GM04504 (cell line): ENCODE data around the gene FHOD3.

Experiments
- DNase-seq: peaks from one replicate; pipeline ENCODE4 v3.0.0-alpha.2; 2012; ENCODE audit warnings: low read depth

Gene FHOD3

GRCh38 chr18:36522509-36522908, 225.0 kb downstream of the FHOD3 start:
- no peak for DNase-seq

- DNase-seq = no peak
Observed at GRCh38 chr18:36525913-36526312, 228.4 kb downstream of the FHOD3 start.

- no peak for DNase-seq
Observed at GRCh38 chr18:36526611-36527010, 229.1 kb downstream of the FHOD3 start.

- no peak for DNase-seq
Observed at GRCh38 chr18:36527051-36527450, 229.5 kb downstream of the FHOD3 start.

GRCh38 chr18:36527740-36528455, 230.4 kb downstream of the FHOD3 start:
- no peak for DNase-seq

GRCh38 chr18:36529747-36530146, 232.2 kb downstream of the FHOD3 start:
- no peak for DNase-seq

GRCh38 chr18:36530676-36531405, 233.3 kb downstream of the FHOD3 start:
- DNase-seq = no peak

- DNase-seq = no peak
Observed at GRCh38 chr18:36531636-36532035, 234.1 kb downstream of the FHOD3 start.

GRCh38 chr18:36532394-36532793, 234.9 kb downstream of the FHOD3 start:
- DNase-seq = peak; percentile 60

- no peak for DNase-seq
Observed at GRCh38 chr18:36532815-36533214, 235.3 kb downstream of the FHOD3 start.

- DNase-seq = no peak
Observed at GRCh38 chr18:36533446-36534153, 236.1 kb downstream of the FHOD3 start.

GRCh38 chr18:36534154-36534688, 236.7 kb downstream of the FHOD3 start:
- DNase-seq = no peak

- DNase-seq = no peak
Observed at GRCh38 chr18:36535202-36535935, 237.9 kb downstream of the FHOD3 start.

GRCh38 chr18:36536426-36536825, 238.9 kb downstream of the FHOD3 start:
- DNase-seq = no peak

- no peak for DNase-seq
Observed at GRCh38 chr18:36537289-36537688, 239.8 kb downstream of the FHOD3 start.

- DNase-seq = peak; percentile 25
Observed at GRCh38 chr18:36539674-36540231, 242.2 kb downstream of the FHOD3 start.

- no peak for DNase-seq
Observed at GRCh38 chr18:36543030-36543429, 245.5 kb downstream of the FHOD3 start.

GRCh38 chr18:36543991-36544725, 246.6 kb downstream of the FHOD3 start:
- no peak for DNase-seq

- no peak for DNase-seq
Observed at GRCh38 chr18:36545821-36546427, 248.4 kb downstream of the FHOD3 start.

GRCh38 chr18:36546876-36547275, 249.4 kb downstream of the FHOD3 start:
- no peak for DNase-seq

GRCh38 chr18:36547544-36547943, 250.0 kb downstream of the FHOD3 start:
- DNase-seq = no peak
